ENCODE measurements around the gene PPP1R1A.

- TF ChIP-seq, protein P1, sequence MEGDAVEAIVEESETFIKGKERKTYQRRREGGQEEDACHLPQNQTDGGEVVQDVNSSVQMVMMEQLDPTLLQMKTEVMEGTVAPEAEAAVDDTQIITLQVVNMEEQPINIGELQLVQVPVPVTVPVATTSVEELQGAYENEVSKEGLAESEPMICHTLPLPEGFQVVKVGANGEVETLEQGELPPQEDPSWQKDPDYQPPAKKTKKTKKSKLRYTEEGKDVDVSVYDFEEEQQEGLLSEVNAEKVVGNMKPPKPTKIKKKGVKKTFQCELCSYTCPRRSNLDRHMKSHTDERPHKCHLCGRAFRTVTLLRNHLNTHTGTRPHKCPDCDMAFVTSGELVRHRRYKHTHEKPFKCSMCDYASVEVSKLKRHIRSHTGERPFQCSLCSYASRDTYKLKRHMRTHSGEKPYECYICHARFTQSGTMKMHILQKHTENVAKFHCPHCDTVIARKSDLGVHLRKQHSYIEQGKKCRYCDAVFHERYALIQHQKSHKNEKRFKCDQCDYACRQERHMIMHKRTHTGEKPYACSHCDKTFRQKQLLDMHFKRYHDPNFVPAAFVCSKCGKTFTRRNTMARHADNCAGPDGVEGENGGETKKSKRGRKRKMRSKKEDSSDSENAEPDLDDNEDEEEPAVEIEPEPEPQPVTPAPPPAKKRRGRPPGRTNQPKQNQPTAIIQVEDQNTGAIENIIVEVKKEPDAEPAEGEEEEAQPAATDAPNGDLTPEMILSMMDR (IDR thresholded peaks at IDR 0.05), result no peak
- TF ChIP-seq POLR2AphosphoS5 (IDR thresholded peaks at IDR 0.05) (no peak), EP300 (IDR thresholded peaks at IDR 0.05) (no peak), POLR2A (IDR thresholded peaks at IDR 0.05; ENCODE audit: low read depth) (no peak)
Observed at GRCh38 chr12:54564768-54565167, 23.7 kb downstream of the PPP1R1A start.

All from esophagus muscularis mucosa (tissue), 4 donors.